Suprapubic skin (tissue), 2 donors: ENCODE data around the gene TBC1D14.

Experiments
- EP300 ChIP-seq: sonication (generic); formaldehyde crosslinking; IDR thresholded peaks from one replicate; pipeline ENCODE4 v1.6.1; 2017; ENCODE audit warnings: antibody characterized with exemption
- POLR2A ChIP-seq, 2 donors: fragments of 450-650 bp; IDR thresholded peaks; one replicate each; pipeline ENCODE4 v1.6.1; 2017; ENCODE audit warnings: antibody characterized with exemption in 2 of 2, mild to moderate bottlenecking in 2 of 2, moderate library complexity in 2 of 2

DNA sequence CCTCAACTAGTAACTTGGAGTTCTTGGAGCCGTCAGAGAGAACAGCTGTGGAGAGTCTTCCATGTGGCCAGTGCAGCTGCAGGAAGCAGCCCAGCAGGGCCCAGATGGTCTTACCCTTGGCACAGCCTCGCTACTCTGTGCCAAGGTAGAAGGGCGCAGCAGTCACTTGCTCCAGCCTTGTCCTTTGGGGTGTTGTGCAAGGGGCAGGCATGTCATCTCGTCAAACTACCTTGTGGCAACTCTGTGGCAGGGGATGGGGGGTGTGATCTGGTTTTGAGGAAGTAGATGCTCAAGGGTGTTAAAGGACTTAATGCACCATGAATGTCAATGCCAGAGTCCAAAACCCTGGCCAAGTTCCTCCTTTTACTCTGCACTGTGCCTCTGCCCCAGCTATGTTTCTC lies 34.2 kb upstream of the TBC1D14 start:
- TF ChIP-seq POLR2A (IDR thresholded peaks at IDR 0.05): no peak
- no peak for TF ChIP-seq EP300
